GM12864 (cell line): ENCODE data around the gene ZNF584.

Source experiments
- DNase-seq: peaks from one replicate; pipeline ENCODE4 v3.0.0-alpha.2; 2011; ENCODE audit warnings: low read depth
- H3K4me3 ChIP-seq: 2 replicates; pipeline ENCODE4 v1.5.1; 2011; ENCODE audit warnings: mild to moderate bottlenecking, low read depth, low read length, control low read depth
- CTCF ChIP-seq: IDR thresholded peaks from 2 replicates; pipeline ENCODE4 v1.5.1; 2011; ENCODE audit warnings: low read depth, mild to moderate bottlenecking, moderate library complexity, low read length, control low read depth, inconsistent platforms; ENCODE audit errors: missing control alignments

ZNF584 gene

GRCh38 chr19:58387338-58388174 lies 20.9 kb upstream of the ZNF584 start:
- no peak for TF ChIP-seq CTCF
- DNase-seq = no peak
- H3K4me3 ChIP-seq = peak overlapping the region; percentile 88

- peak overlapping the region; percentile 88 for H3K4me3 ChIP-seq
- no peak for DNase-seq
- no peak for TF ChIP-seq CTCF
Observed at GRCh38 chr19:58388175-58388526, 20.3 kb upstream of the ZNF584 start.

- DNase-seq = no peak
- TF ChIP-seq CTCF = no peak
- H3K4me3 ChIP-seq = no peak overlapping the region
Observed at GRCh38 chr19:58392945-58393724, 15.3 kb upstream of the ZNF584 start.

GRCh38 chr19:58393725-58394033 lies 14.8 kb upstream of the ZNF584 start:
- no peak for DNase-seq
- no peak for TF ChIP-seq CTCF
- no peak overlapping the region for H3K4me3 ChIP-seq

GRCh38 chr19:58394821-58395219 lies 13.6 kb upstream of the ZNF584 start:
- no peak for TF ChIP-seq CTCF
- no peak overlapping the region for H3K4me3 ChIP-seq
- no peak for DNase-seq

GRCh38 chr19:58395220-58395978 lies 13.1 kb upstream of the ZNF584 start, which contains the start of gene RNF225:
Gene RNF225 (plus strand): TSS chr19:58395656. CDS start chr19:58396090, 434 bp downstream.
- DNase-seq = no peak
- no peak within 1 kb of the TSS for H3K4me3 ChIP-seq
- no peak for TF ChIP-seq CTCF
